Panc1 (cell line): Measurements from ENCODE around the gene CCDC68. TPM values are rescaled to one million over a fixed set of nuclear protein-coding genes. Genes with fewer than 3 reads are reported as not detected.

ENCODE experiments used
- ATAC-seq: fragments of 200-7000 bp; cut with Tn5 transposase; 2 replicates; pipeline ENCODE4 v1.9.1; 2020; ENCODE audit warnings: mild to moderate bottlenecking, moderate library complexity
- BruUV-seq: library from RNA; stranded (reverse); fragments of 400-500 nt; replicated peaks from 2 replicates; lab custom pipeline; 2021; lab: Mats Ljungman, UMichigan
- CTCF ChIA-PET: fragments of 300-600 bp; sonication (Branson Sonifier 250); formaldehyde crosslinking; loops from one replicate; lab custom pipeline; 2022; ENCODE audit warnings: antibody characterized with exemption; lab: Charles Lee
- POLR2A ChIA-PET: fragments of 300-600 bp; sonication (Branson Sonifier 250); formaldehyde crosslinking; loops from one replicate; lab custom pipeline; 2022; ENCODE audit warnings: antibody characterized with exemption; lab: Charles Lee
- DNase-seq: peaks from one replicate; pipeline ENCODE4 v3.0.0-alpha.2; 2010; ENCODE audit warnings: low read depth, low spot score
- H3K27ac ChIP-seq: 2 replicates; pipeline ENCODE4 v1.5.1; 2011; ENCODE audit warnings: mild to moderate bottlenecking, low read length, inconsistent platforms
- H3K27me3 ChIP-seq: fragments of 200-500 bp; sonication (Bioruptor generic); 2 replicates; pipeline ENCODE4 v1.6.0; 2014; ENCODE audit warnings: low read length, inconsistent platforms; ENCODE audit not compliant: control insufficient read depth, insufficient read depth
- H3K36me3 ChIP-seq: fragments of 200-500 bp; sonication (Bioruptor generic); 2 replicates; pipeline ENCODE4 v1.5.1; 2014; ENCODE audit warnings: inconsistent platforms, mild to moderate bottlenecking, low read length, moderate library complexity; ENCODE audit not compliant: control insufficient read depth, insufficient read depth
- H3K4me1 ChIP-seq: 2 replicates; pipeline ENCODE4 v1.5.1; 2011; ENCODE audit warnings: inconsistent platforms, mild to moderate bottlenecking, low read length, moderate library complexity; ENCODE audit not compliant: control insufficient read depth, insufficient read depth
- H3K4me3 ChIP-seq, 2 experiments: 2 replicates each; pipeline ENCODE4 v1.5.1; 2011 to 2012; ENCODE audit warnings: low read depth in 2 of 2, low read length in 2 of 2, mild to moderate bottlenecking in 2 of 2, inconsistent platforms in 1 of 2, moderate library complexity in 1 of 2
- H3K9me3 ChIP-seq: fragments of 200-500 bp; sonication (Bioruptor generic); 2 replicates; pipeline ENCODE4 v1.5.1; 2014; ENCODE audit warnings: low read depth, mild to moderate bottlenecking, inconsistent platforms, low read length, moderate library complexity; ENCODE audit not compliant: control insufficient read depth, insufficient read depth
- CTCF ChIP-seq: fragments of 450-650 bp; IDR thresholded peaks from 2 replicates; pipeline ENCODE4 v1.5.1; 2017; ENCODE audit warnings: mild to moderate bottlenecking
- POLR2AphosphoS5 ChIP-seq: IDR thresholded peaks from 2 replicates; pipeline ENCODE4 v1.6.1; 2012; ENCODE audit warnings: mild to moderate bottlenecking, low read depth, low read length, moderate library complexity
- REST ChIP-seq, 2 experiments: IDR thresholded peaks; 2 replicates each; pipeline ENCODE4 v1.6.1; 2011 to 2012; ENCODE audit warnings: low read depth in 2 of 2, control low read depth in 1 of 2, low read length in 1 of 2, mild to moderate bottlenecking in 1 of 2, moderate library complexity in 1 of 2; ENCODE audit not compliant: insufficient read depth in 1 of 2
- SIN3A ChIP-seq: IDR thresholded peaks from 2 replicates; pipeline ENCODE4 v1.6.1; 2012; ENCODE audit warnings: low read depth, mild to moderate bottlenecking, low read length, moderate library complexity, borderline replicate concordance; ENCODE audit not compliant: insufficient read depth
- TCF7L2 ChIP-seq: IDR thresholded peaks from 2 replicates; pipeline ENCODE4 v1.6.1; 2011; ENCODE audit warnings: mild to moderate bottlenecking, low read depth, low read length, inconsistent platforms
- in situ Hi-C: cut with HindIII; loops from 2 replicates; pipeline ENCODE4 v1.10.0; 2016; ENCODE audit warnings: low sequenced_read_pairs, low pct_unique_long_range_greater_than_20kb
- intact Hi-C: fragments of 100-400 bp; cut with micrococcal nuclease; formaldehyde crosslinking; loops from one replicate; pipeline ENCODE4 v1.10.0; 2022; ENCODE audit not compliant: unreplicated experiment
- total RNA-seq: library from RNA; stranded (reverse); gene quantifications from one replicate; pipeline ENCODE4 v1.2.1, GENCODE V29; 2021; ENCODE audit not compliant: unreplicated experiment

Gene CCDC68
- total RNA-seq, 1 experiment from 2014 or later = 0.41 TPM

GRCh38 chr18:54880395-54881105 lies 78.7 kb downstream of the CCDC68 start:
- H3K4me3 ChIP-seq = no peak overlapping the region
- ChIA-PET CTCF (no interaction called here), POLR2A (no interaction called here)
- no peaks in the 10 kb centered on the region for H3K4me1 ChIP-seq
- intact Hi-C loops = no loop called here
- ATAC-seq = no peak
- DNase-seq = no peak
- no TSS peak for BruUV-seq
- in situ Hi-C loops = no loop called here
- no peak overlapping the region for H3K27ac ChIP-seq
- H3K36me3 ChIP-seq = no peaks in the 10 kb centered on the region
- no peaks in the 10 kb centered on the region for H3K27me3 ChIP-seq
- TF ChIP-seq CTCF (no peak), TCF7L2 (no peak)
- H3K9me3 ChIP-seq = no peaks in the 10 kb centered on the region

GRCh38 chr18:54879691-54880090 lies 79.6 kb downstream of the CCDC68 start:
- Histone ChIP-seq H3K4me1 (no peaks in the 10 kb centered on the region), H3K27ac (no peak overlapping the region), H3K27me3 (no peaks in the 10 kb centered on the region), H3K4me3 (no peak overlapping the region), H3K9me3 (no peaks in the 10 kb centered on the region), H3K36me3 (no peaks in the 10 kb centered on the region)
- TF ChIP-seq CTCF (no peak), SIN3A (no peak), TCF7L2 (no peak), POLR2AphosphoS5 (no peak), REST (IDR thresholded peaks at IDR 0.05; ENCODE audit: insufficient read depth in 1 of 2, low read depth in 2 of 2, low read length in 1 of 2) (no peak)
- intact Hi-C loops (no loop called here), in situ Hi-C loops (no loop called here)
- ATAC-seq = no peak
- CTCF ChIA-PET = no interaction called here
- no peak for DNase-seq
- POLR2A ChIA-PET = no interaction called here
- no TSS peak for BruUV-seq
